HFF-Myc (cell line): ENCODE measurements around the gene PRLHR.

Experiments
- DNase-seq: peaks from one replicate; pipeline ENCODE4 v3.0.0-alpha.2; 2011; ENCODE audit warnings: low read depth; ENCODE audit errors: extremely low read depth
- H3K4me3 ChIP-seq: replicated peaks from 2 replicates; pipeline ENCODE4 v1.5.1; 2011; ENCODE audit warnings: low read depth, mild to moderate bottlenecking, control low read depth, low read length
- CTCF ChIP-seq: IDR thresholded peaks from 2 replicates; pipeline ENCODE4 v1.5.1; 2012; ENCODE audit warnings: mild to moderate bottlenecking, low read depth, low read length, control low read depth; ENCODE audit errors: missing control alignments

The PRLHR gene

GRCh38 chr10:118542745-118543144, 52.7 kb downstream of the PRLHR start:
- no peak overlapping the region for H3K4me3 ChIP-seq
- no peak for TF ChIP-seq CTCF
- DNase-seq = no peak

- no peak for TF ChIP-seq CTCF
- no peak overlapping the region for H3K4me3 ChIP-seq
- DNase-seq = no peak
Observed at GRCh38 chr10:118542205-118542604, 53.2 kb downstream of the PRLHR start.

- TF ChIP-seq CTCF = no peak
- no peak overlapping the region for H3K4me3 ChIP-seq
- no peak for DNase-seq
Observed at GRCh38 chr10:118541718-118542117, 53.7 kb downstream of the PRLHR start.
